ENCODE measurements around the gene FAM167B.
"Not testable (repeated sequence)": the region's sequence is repeated elsewhere in the genome, so short reads cannot be mapped to it uniquely, and the experiment has no call there.

FAM167B gene

DNA sequence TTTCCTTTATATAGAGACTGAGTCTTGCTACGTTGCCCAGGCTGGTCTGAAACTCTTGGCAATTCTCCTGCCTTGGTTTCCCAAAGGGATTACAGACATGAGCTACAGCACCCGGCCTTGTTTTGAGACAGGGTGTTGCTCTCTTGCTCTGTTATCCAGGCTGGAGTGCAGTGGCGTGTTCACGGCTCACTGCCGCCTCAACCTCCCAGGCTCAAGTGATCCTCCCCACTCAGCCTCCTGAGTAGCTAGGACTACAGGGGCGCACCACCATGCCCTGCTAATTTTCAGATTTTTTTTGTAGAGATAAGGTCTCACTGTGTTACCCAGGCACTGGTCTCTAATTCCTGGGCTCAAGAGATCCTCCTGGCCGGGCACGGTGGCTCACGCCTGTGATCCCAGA, 18.8 kb downstream of the FAM167B start:
- DNase-seq, result no peak

DNA sequence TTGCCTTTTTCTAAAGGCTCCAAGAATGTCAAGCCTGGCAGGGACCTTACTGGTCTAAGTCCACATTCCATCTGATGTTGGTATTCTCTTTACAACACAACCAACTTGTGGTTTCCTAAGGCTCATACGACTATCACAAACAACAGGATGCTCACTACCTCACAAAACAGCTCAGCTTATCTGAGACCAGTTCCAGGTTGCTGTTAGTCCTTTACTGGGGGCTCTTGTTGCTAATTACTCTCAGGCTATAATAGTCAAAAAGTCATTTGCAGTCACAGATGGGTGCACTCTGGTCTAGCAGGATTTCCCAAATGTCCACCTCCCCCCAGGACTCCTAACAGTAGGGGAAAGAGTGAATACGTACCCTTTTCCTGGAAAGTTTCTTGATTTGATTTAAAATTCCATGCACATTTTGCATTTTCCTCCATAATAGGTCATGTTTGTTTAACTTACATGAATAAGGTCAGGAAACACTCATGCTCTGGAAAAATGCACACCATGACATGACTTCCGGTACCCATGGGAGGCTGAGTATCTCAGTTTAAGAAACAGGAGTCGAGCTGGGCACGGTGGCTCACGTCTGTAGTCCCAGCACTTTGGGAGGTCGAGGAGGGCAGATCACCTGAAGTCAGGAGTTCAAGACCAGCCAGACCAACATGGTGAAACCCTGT, 20.0 kb downstream of the FAM167B start:
- no peak for DNase-seq

DNA sequence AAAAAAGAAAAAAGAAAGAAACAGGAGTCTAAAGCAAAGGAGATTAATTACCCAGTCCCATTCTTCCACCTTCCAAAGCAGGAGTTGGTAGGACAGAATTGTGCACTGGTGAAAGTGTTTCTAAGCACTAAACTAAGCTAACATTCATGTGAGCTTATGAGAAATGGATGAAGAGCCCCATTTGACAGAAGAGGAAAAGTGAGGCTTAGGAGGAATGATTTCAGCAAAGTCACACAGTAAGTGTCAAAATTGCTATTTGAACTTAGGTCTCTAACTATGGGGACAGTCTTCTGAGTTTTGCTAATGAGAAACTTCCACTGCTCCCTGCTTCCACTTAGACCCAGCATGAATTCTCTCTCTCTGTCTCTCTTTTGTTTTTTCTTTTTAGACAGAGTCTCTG, 22.7 kb downstream of the FAM167B start:
- DNase-seq, result no peak

DNA sequence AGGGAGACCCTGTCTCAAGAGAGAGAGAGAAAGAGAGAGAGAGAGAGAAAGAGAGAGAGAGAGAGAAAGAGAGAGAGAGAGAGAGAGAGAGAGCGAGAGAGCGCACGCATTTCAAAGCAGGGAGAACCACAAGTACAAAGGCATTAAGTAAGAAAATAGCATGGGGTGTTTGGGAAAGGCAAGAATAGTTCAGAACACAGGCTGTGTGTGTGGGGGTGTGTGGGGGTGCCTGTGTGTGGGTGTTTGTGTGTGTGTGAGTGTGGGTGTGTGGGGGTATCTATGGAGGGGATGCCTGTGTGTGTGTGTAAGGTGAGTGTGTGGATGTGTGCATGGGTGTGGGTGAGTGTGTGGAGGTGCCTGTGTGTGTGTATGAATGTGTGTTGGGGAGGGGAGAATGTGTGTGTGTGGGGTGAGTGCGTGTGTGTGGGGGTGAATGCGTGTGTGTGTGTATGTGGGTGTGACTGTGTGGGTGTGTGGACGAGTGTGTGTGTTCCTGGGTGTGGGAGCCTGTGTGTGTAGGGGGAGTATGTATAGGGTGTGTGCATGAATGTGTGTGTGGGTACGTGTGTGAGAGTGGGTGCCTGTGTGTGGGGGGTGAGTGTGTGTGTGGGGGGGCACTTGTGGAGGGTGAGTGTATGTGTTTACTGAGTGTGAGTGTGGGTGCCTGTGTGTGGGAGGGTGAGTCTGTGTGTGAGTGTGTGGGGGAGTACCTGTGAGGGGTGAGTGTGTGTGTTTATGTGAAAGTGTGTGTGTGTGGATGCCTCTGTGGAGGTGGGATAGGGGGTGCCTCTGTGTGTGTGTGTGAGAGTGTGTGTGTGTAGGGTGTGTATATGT, 25.8 kb downstream of the FAM167B start:
- DNase-seq, result no peak

DNA sequence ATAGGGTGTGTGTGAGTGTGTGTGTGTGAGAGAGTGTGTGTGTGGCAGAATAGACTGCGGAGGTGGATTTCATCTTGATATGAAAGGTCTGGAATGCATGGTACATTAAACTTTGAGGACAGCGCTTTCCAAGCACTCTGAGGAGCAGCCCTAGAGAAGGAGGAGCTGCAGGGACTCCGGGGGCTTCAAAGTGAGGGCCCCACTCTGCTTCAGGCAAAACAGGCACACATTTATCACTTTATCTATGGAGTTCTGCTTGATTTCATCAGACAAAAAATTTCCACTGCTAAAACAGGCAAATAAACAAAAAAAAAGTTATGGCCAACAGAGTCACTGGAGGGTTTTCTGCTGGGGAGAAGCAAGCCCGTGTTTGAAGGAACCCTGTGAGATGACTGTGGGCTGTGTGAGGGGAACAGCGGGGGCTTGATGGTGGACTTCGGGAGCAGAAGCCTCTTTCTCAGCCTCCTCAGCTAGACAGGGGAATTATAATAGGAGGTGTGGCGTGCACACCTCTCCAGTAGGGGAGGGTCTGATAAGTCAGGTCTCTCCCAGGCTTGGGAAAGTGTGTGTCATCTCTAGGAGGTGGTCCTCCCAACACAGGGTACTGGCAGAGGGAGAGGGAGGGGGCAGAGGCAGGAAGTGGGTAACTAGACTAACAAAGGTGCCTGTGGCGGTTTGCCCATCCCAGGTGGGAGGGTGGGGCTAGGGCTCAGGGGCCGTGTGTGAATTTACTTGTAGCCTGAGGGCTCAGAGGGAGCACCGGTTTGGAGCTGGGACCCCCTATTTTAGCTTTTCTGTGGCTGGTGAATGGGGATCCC, 26.6 kb downstream of the FAM167B start:
- no peak for DNase-seq

DNA sequence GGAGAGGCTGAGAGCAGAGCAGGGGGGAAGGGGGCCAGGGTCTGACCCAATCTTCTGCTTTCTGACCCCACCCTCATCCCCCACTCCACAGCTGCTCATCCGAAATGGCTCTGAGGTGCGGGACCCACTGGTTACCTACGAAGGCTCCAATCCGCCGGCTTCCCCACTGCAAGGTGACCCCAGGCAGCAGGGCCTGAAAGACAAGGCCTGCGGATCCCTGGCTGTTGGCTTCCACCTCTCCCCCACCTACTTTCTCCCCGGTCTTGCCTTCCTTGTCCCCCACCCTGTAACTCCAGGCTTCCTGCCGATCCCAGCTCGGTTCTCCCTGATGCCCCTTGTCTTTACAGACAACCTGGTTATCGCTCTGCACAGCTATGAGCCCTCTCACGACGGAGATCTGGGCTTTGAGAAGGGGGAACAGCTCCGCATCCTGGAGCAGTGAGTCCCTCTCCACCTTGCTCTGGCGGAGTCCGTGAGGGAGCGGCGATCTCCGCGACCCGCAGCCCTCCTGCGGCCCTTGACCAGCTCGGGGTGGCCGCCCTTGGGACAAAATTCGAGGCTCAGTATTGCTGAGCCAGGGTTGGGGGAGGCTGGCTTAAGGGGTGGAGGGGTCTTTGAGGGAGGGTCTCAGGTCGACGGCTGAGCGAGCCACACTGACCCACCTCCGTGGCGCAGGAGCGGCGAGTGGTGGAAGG, 27.8 kb downstream of the FAM167B start:
- DNase-seq, result no peak

DNA sequence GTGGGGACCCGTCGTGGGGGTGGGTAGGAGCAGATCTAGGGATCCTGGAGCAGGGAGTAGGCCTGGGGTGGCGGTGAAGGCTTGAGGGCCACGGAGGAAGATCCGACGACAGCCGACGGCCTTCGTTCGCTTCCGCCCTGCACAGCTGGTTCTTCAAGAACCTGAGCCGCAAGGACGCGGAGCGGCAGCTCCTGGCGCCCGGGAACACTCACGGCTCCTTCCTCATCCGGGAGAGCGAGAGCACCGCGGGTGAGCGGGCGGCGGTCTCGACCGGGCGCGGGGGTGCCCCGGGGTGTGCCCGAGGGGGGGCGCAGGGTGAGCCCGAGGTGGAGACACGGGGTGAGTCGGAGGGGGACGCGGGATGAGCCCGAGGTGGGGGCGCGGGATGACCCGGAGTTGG, 28.4 kb downstream of the FAM167B start:
- DNase-seq, result no peak

DNA sequence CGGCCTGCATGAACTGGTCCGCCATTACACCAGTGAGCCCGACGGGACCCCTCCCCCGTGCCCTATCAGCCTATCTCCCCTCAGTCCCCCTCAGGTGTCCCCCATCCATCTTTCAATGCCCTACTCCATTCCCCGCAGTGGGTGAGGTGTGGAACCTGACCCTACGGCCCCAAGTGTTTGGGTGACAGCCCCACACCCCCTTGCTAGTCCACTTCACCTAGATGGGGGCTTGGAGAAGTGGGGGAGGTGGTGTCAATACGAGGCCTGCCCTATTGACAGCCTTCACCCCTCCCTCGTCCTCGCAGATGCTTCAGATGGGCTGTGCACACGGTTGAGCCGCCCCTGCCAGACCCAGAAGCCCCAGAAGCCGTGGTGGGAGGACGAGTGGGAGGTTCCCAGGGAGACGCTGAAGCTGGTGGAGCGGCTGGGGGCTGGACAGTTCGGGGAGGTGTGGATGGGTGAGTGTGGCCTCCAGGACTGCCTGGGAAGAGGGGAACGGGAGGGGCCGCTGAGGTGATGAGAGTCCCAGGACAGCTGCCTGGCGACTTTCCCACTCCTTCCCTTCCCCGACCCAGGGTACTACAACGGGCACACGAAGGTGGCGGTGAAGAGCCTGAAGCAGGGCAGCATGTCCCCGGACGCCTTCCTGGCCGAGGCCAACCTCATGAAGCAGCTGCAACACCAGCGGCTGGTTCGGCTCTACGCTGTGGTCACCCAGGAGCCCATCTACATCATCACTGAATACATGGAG, 29.2 kb downstream of the FAM167B start:
- no peak for DNase-seq

DNA sequence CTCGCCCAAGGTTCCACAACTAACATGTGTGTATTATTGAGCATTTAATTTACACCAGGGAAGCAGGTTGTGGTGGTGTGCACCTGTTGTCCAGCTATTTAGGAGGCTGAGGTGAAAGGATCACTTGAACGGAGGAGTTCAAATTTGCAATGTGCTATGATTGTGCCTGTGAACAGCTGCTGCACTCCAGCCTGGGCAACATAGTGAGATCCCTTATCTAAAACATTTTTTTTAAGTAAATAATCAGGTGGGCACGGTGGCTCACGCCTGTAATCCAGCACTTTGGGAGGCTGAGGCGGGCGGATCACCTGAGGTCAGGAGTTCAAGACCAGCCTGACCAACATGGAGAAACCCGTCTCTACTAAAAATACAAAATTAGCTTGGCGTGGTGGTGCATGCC, 37.8 kb downstream of the FAM167B start:
- DNase-seq, result not testable (repeated sequence)

DNA sequence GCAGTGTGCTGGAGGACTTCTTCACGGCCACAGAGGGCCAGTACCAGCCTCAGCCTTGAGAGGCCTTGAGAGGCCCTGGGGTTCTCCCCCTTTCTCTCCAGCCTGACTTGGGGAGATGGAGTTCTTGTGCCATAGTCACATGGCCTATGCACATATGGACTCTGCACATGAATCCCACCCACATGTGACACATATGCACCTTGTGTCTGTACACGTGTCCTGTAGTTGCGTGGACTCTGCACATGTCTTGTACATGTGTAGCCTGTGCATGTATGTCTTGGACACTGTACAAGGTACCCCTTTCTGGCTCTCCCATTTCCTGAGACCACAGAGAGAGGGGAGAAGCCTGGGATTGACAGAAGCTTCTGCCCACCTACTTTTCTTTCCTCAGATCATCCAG, 38.6 kb downstream of the FAM167B start:
- DNase-seq, result no peak

DNA sequence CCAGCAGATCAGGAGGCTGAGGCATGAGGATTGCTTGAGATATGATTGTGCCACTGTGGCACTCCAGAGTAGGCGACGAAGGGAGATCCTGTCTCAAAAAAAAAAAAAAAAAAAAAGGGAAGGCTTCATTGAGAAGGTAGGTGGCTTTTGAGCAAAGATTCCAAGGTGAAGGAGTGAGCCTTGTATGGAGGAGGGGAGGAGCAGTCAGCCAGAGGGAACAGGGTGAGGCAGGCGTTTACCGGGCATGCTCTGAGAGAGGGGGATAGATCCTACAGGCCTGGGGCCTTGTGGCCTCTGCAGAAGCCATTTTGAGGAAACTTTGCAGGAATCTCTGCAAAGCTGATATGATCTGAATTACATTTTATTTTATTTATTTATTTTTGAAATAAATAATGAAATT, 39.7 kb downstream of the FAM167B start:
- no peak for DNase-seq

DNA sequence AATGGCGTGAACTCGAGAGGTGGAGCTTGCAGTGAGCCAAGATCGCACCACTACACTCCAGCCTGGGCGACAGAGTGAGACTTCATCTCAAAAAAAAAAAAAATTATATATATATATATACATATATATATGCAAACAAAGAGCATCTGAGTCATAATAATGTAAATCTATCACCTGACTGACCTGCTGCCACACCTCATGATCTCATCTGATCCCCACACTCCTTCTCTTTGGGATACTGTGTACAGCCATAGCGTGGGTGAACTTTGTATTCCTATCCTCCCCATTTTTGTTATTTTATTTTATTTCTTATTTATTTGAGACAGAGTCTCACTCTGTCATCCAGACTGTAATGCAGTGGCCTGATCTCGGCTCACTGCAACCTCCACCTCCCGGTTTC, 42.2 kb downstream of the FAM167B start:
- DNase-seq, result no peak

DNA sequence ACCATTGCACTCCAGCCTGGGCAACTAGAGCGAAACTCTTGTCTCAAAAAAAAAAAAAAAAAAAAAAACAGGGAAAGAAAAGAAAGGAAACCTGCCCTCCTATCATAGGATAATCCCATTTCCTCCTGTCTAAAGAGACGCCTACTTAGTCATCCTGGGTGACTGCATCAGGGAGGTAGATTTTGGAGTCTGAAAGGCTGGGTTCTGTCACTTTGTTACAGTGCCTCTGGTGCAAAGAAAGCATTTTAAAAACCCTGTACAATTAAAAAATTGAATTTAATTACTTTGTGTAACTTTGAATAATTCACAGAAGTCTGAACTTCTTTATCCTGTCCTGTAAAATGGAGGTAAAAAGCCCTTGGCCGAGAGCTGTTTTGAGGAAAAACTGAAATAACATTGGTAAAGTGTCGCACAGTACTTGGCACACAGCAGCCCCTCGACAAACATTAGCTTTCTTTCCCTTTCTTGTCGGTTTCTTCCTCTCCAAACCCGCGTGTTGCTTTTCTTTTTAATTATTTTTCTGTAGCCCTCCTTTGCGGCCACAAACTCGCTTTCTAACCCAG, 44.2 kb downstream of the FAM167B start:
- no peak for DNase-seq

DNA sequence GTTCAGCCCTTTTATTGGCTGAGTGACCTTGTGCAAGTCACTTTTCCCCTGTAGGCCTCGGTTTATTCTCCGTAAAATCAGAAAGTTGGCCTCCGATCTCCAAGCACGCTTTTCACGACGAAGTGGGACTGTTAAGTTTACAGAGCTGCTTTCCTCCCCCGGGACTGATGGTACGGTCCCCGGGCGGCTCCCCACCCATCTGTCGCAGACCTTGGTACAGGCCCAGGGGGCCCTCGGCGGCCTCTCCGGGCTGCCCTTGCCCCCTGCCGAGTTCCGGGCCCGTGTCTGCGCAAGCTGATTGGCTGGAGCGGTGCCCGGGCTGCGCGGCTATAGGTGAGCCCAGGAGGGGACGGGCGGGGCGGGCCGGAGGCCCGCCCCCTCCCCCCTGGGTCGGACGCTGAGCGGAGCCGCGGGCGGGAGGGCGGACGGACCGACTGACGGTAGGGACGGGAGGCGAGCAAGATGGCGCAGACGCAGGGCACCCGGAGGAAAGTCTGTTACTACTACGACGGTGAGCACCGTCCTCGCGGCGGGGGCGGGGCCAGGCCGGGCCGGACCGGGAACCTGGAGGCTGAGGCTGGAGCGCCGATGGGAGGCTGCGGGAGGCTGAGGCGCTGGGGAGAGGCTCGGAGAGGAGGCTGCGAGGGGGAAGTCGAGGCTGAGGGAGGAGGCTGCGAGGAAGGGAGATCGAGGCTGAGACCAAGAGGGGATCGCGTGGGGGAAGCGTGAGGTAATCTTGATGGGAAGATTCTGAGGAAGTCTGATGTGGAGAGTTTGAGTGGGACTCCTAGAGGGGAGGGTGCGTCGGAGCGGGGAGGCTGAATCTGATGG, 44.9 kb downstream of the FAM167B start, which contains the start of gene HDAC1:
HDAC1 (plus strand) TSS at position 376 of the 831 bp plus-strand sequence; CDS start at position 463, 87 bp downstream.
- peak; percentile 97 for DNase-seq

DNA sequence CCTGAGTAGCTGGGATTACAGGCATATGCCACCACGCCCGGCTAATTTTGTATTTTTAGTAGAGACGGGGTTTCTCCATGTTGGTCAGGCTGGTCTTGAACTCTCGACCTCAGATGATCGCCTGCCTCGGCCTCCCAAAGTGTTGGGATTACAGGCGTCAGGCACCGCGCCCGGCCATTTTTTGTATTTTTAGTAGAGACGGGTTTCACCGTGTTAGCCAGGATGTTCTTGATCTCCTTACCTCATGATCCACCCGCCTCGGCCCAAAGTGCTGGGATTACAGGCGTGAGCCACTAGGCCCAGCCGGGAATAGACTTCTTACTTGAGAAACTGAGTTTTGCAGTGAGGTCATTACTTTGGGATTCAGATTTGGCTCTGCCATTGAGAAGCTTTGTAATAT, 51.2 kb downstream of the FAM167B start:
- not testable (repeated sequence) for DNase-seq

Measured in GDM1 (cell line).